H9 (cell line): ENCODE measurements around the gene KCNMA1. TPM values are rescaled to one million over a fixed set of nuclear protein-coding genes. Genes with fewer than 3 reads are reported as not detected.

Source experiments
- DNase-seq: peaks from one replicate; pipeline ENCODE4 v3.0.0-alpha.2; 2017
- H2AFZ ChIP-seq: one replicate; pipeline ENCODE4 v1.6.1; 2013; ENCODE audit warnings: mild to moderate bottlenecking, low read length, control low read depth, moderate library complexity
- H2AK5ac ChIP-seq: 2 replicates; pipeline ENCODE4 v1.6.1; 2013; ENCODE audit warnings: low read length, control low read depth, mixed read lengths; ENCODE audit not compliant: insufficient read length
- H2BK120ac ChIP-seq: one replicate; pipeline ENCODE4 v1.6.1; 2013; ENCODE audit warnings: low read depth, mild to moderate bottlenecking, low read length, control low read depth, inconsistent platforms; ENCODE audit not compliant: poor library complexity, severe bottlenecking
- H2BK12ac ChIP-seq: 2 replicates; pipeline ENCODE4 v1.6.1; 2013; ENCODE audit warnings: low read length, control low read depth, mixed read lengths, low read depth; ENCODE audit not compliant: insufficient read length
- H2BK15ac ChIP-seq: 2 replicates; pipeline ENCODE4 v1.6.1; 2013; ENCODE audit warnings: low read depth, low read length, control low read depth
- H2BK20ac ChIP-seq: one replicate; pipeline ENCODE4 v1.6.1; 2013; ENCODE audit warnings: low read depth, mild to moderate bottlenecking, low read length, control low read depth, inconsistent platforms; ENCODE audit not compliant: poor library complexity, severe bottlenecking
- H2BK5ac ChIP-seq: 2 replicates; pipeline ENCODE4 v1.6.1; 2013; ENCODE audit warnings: low read length, control low read depth, mixed read lengths; ENCODE audit not compliant: insufficient read length
- H3K14ac ChIP-seq: 2 replicates; pipeline ENCODE4 v1.6.1; 2013; ENCODE audit warnings: low read length, control low read depth; ENCODE audit not compliant: insufficient read depth
- H3K18ac ChIP-seq: 2 replicates; pipeline ENCODE4 v1.6.1; 2013; ENCODE audit warnings: low read depth, mild to moderate bottlenecking, mixed read lengths, low read length, control low read depth; ENCODE audit not compliant: insufficient read length
- H3K23ac ChIP-seq: 2 replicates; pipeline ENCODE4 v1.6.1; 2013; ENCODE audit warnings: low read length, control low read depth, mixed read lengths, low read depth; ENCODE audit not compliant: insufficient read length
- H3K23me2 ChIP-seq: 2 replicates; pipeline ENCODE4 v1.6.1; 2013; ENCODE audit warnings: low read depth, mild to moderate bottlenecking, mixed read lengths, low read length, control low read depth; ENCODE audit not compliant: insufficient read length, poor library complexity, severe bottlenecking
- H3K27ac ChIP-seq: 2 replicates; pipeline ENCODE4 v1.5.1; 2013; ENCODE audit warnings: low read length, control low read depth, mixed read lengths, low read depth; ENCODE audit not compliant: insufficient read length
- H3K27me3 ChIP-seq: 2 replicates; pipeline ENCODE4 v1.6.1; 2013; ENCODE audit warnings: low read length, control low read depth, inconsistent platforms; ENCODE audit not compliant: insufficient read depth
- H3K4ac ChIP-seq: 2 replicates; pipeline ENCODE4 v1.6.1; 2013; ENCODE audit warnings: low read depth, mild to moderate bottlenecking, control low read depth, inconsistent platforms, low read length, moderate library complexity
- H3K4me1 ChIP-seq: 2 replicates; pipeline ENCODE4 v1.6.1; 2013; ENCODE audit warnings: low read length, control low read depth, inconsistent platforms; ENCODE audit not compliant: insufficient read depth
- H3K4me2 ChIP-seq: 2 replicates; pipeline ENCODE4 v1.6.1; 2013; ENCODE audit warnings: low read length, control low read depth, mixed read lengths; ENCODE audit not compliant: insufficient read length, insufficient read depth
- H3K56ac ChIP-seq: 2 replicates; pipeline ENCODE4 v1.6.1; 2013; ENCODE audit warnings: low read depth, mild to moderate bottlenecking, mixed read lengths, low read length, control low read depth; ENCODE audit not compliant: insufficient read length
- H3K79me1 ChIP-seq: 2 replicates; pipeline ENCODE4 v1.6.1; 2013; ENCODE audit warnings: low read depth, mild to moderate bottlenecking, moderate library complexity, low read length, control low read depth, inconsistent platforms; ENCODE audit not compliant: insufficient read depth, poor library complexity, severe bottlenecking
- H3K79me2 ChIP-seq: 2 replicates; pipeline ENCODE4 v1.6.1; 2013; ENCODE audit warnings: low read length, control low read depth, inconsistent platforms; ENCODE audit not compliant: insufficient read depth
- H3K9ac ChIP-seq: 2 replicates; pipeline ENCODE4 v1.6.1; 2013; ENCODE audit warnings: low read length, control low read depth, mixed read lengths; ENCODE audit not compliant: insufficient read length; ENCODE audit errors: extremely low read depth
- H3K9me3 ChIP-seq: one replicate; pipeline ENCODE4 v1.6.1; 2013; ENCODE audit warnings: low read depth, low read length, inconsistent platforms; ENCODE audit not compliant: control insufficient read depth
- H3T11ph ChIP-seq: one replicate; pipeline ENCODE4 v1.6.1; 2013; ENCODE audit warnings: mild to moderate bottlenecking, low read length, control low read depth, inconsistent platforms
- H4K20me1 ChIP-seq: one replicate; pipeline ENCODE4 v1.6.1; 2013; ENCODE audit not compliant: control insufficient read depth, insufficient read length, insufficient read depth
- H4K5ac ChIP-seq: 2 replicates; pipeline ENCODE4 v1.6.1; 2013; ENCODE audit warnings: low read depth, mild to moderate bottlenecking, mixed read lengths, low read length, control low read depth; ENCODE audit not compliant: insufficient read length
- H4K8ac ChIP-seq: replicated peaks from 2 replicates; pipeline ENCODE4 v1.6.1; 2013; ENCODE audit warnings: low read length, control low read depth, mixed read lengths, low read depth; ENCODE audit not compliant: insufficient read length
- H4K91ac ChIP-seq: 2 replicates; pipeline ENCODE4 v1.6.1; 2013; ENCODE audit warnings: low read depth, mild to moderate bottlenecking, moderate library complexity, mixed read lengths, low read length, control low read depth; ENCODE audit not compliant: insufficient read length
- H3K27ac Mint-ChIP-seq, 3 experiments: 2 replicates in 2 of 3; 3 replicates in 1 of 3; pipeline ENCODE4 v1.8.0; 2020 to 2021; ENCODE audit warnings: mixed read lengths in 3 of 3, mild to moderate bottlenecking in 1 of 3, moderate library complexity in 1 of 3
- H3K27me3 Mint-ChIP-seq: 2 replicates; pipeline ENCODE4 v1.8.0; 2021; ENCODE audit warnings: low read depth, mild to moderate bottlenecking, moderate library complexity, mixed read lengths
- H3K36me3 Mint-ChIP-seq, 3 experiments: 2 replicates in 2 of 3; 3 replicates in 1 of 3; pipeline ENCODE4 v1.8.0; 2020 to 2021; ENCODE audit warnings: low read depth in 3 of 3, mixed read lengths in 3 of 3; ENCODE audit not compliant: insufficient read depth in 1 of 3
- H3K4me1 Mint-ChIP-seq, 2 experiments: 2 replicates each; pipeline ENCODE4 v1.8.0; 2020; ENCODE audit warnings: mixed read lengths in 2 of 2
- H3K4me3 Mint-ChIP-seq, 2 experiments: 2 replicates in 1 of 2; 3 replicates in 1 of 2; pipeline ENCODE4 v1.8.0; 2020 to 2021; ENCODE audit warnings: mild to moderate bottlenecking in 2 of 2, mixed read lengths in 2 of 2, moderate library complexity in 1 of 2
- H3K9me3 Mint-ChIP-seq, 2 experiments: 2 replicates in 1 of 2; 3 replicates in 1 of 2; pipeline ENCODE4 v1.8.0; 2020; ENCODE audit warnings: mild to moderate bottlenecking in 2 of 2, mixed read lengths in 2 of 2, moderate library complexity in 1 of 2
- CTCF ChIP-seq: fragments of 200-600 bp; sonication (generic); conservative IDR thresholded peaks from 3 replicates; pipeline ENCODE4 v1.8.0; 2021; ENCODE audit warnings: antibody characterized with exemption, mild to moderate bottlenecking
- WGBS: extraction: QIAGEN DNeasy Blood & Tissue Kit; methylation state at CpG from one replicate; pipeline ENCODE4 v1.1.7; 2013; ENCODE audit warnings: missing lambda C conversion rate, low lambda C conversion rate, mixed read lengths; ENCODE audit not compliant: insufficient read length; ENCODE audit errors: extremely low coverage; 5-methylcytosine and 5-hydroxymethylcytosine counted together
- total RNA-seq: library from RNA; stranded (reverse); gene quantifications from 2 replicates; pipeline ENCODE4 v1.2.1, GENCODE V29; 2021

The KCNMA1 gene
- total RNA-seq, 1 experiment from 2014 or later: 2.0 TPM

DNA sequence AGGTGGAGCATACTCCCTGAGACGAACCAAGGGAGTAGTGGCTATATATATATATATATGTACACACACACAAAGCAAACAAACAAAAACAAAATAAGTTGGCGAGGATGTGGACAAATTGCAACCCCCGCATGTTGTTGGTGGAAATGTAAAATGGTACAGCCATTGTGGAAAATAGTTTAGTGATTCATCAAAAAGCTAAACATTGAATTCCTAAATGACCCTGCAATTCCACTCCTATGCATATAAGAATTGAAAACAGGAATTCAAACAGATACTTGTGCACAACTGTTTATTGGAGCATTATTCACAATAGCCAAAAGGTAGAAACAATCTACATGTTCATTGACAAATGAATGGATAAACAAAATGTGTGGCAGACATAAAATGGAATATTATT, 407.9 kb downstream of the KCNMA1 start:
- Histone ChIP-seq H4K5ac (no peak overlapping the region), H3K79me2 (no peaks in the 10 kb centered on the region), H3K23me2 (no peaks in the 10 kb centered on the region), H3K9ac (no peak overlapping the region), H3K79me1 (no peaks in the 10 kb centered on the region), H2BK15ac (no peak overlapping the region), H3K9me3 (no peaks in the 10 kb centered on the region), H2BK12ac (no peak overlapping the region), H2BK20ac (no peak overlapping the region), H3K27me3 (no peaks in the 10 kb centered on the region), H2AK5ac (no peak overlapping the region), H3K23ac (no peak overlapping the region), H3K27ac (no peak overlapping the region), H2AFZ (no peak overlapping the region), H3K56ac (no peak overlapping the region), H3T11ph (no peak overlapping the region), H3K18ac (no peak overlapping the region), H3K4ac (no peak overlapping the region), H4K20me1 (no peaks in the 10 kb centered on the region), H2BK120ac (no peak overlapping the region), H3K4me2 (no peak overlapping the region), H4K91ac (no peak overlapping the region), H2BK5ac (no peak overlapping the region), H3K14ac (no peak overlapping the region), H4K8ac (no peak overlapping the region), H3K4me1 (no peaks in the 10 kb centered on the region)
- Mint-ChIP-seq H3K4me3 (no peak overlapping the region), H3K27me3 (peaks cover 6% of the 10 kb centered on the region; the same call in 1 of the 2 replicates), H3K4me1 (peaks cover 4% of the 10 kb centered on the region in 2 experiments), H3K9me3 (peaks cover 5% of the 10 kb centered on the region in 2 experiments; a peak in 3 of 5 replicates), H3K36me3 (peaks cover 0 to 4% (median 2%) of the 10 kb centered on the region in 3 experiments; a peak in 3 of 7 replicates), H3K27ac (no peak overlapping the region)
- DNase-seq: no peak
- WGBS: no CpG with 5 or more reads among the region's 3 CpGs
- TF ChIP-seq CTCF: no peak
